GM18520 (cell line): ENCODE results near the gene ITGB7.

Experiments used
- ATAC-seq: cut with Tn5 transposase; IDR thresholded peaks from one replicate; pipeline ENCODE4 v1.9.1; 2021; ENCODE audit not compliant: unreplicated experiment

Gene ITGB7

DNA sequence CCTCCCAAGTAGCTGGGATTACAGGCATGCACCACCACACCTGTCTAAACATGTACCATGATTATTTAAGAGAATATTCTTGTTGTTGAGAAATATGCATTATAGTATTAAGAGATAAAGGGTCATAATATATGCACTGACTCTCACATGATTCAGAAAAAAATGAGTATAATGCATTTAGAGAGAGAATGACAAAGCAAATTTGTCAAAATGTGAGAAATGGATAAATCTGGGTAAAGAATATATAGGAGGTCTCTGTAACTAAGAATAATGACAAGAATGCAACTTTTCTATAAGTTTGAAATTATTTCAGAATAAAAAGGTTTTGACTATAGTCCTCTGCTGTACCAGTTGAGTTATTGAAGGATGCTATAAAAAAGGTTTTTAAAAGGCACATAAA lies 54.7 kb downstream of the ITGB7 start:
- ATAC-seq = no peak

DNA sequence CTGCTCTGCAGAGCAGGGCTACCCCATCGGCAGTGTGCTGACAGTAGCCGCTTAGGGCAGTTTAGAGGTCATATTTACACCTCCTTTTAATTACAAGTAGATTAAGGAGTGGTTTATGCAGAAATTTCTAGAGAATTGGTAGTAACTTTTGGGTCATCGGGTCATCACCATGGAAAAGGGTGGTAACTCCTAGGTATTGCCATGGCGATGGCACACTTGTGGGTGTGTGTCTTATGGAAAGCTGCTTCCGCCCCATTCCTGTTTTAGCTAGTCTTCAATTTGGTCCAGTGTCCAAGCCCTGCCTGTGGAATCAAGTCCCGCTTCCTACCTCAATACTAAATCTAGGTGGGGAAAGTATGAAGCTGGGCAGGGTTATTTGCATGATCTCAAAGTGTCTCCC lies 56.0 kb downstream of the ITGB7 start:
- ATAC-seq = no peak

DNA sequence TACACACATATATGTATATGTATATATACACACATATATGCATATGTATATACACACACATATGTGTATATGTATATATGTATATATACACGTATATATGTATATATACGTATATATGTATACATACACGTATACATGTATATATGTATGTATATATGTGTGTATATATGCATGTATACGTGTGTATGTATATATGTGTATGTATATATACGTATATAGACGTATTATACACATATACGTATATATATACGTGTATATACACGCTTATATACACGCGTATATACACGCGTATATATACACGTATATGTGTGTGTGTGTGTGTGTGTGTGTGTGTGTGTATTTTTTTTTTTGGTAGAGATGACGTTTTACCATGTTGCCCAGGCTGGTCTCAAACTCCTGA lies 59.4 kb downstream of the ITGB7 start:
- no peak for ATAC-seq

DNA sequence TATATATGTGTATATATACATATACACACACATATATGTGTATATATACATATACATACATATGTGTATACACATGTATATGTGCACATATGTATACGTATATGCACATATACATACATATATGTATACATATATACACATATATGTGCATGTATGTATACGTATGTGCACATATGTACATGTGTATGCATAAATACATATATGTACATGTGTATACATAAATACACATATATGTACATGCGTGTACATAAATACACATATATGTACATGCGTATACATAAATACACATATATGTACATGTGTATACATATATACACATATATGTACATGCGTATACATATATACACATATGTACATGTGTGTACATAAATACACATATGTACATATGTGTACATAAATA lies 59.9 kb downstream of the ITGB7 start:
- ATAC-seq = no peak

DNA sequence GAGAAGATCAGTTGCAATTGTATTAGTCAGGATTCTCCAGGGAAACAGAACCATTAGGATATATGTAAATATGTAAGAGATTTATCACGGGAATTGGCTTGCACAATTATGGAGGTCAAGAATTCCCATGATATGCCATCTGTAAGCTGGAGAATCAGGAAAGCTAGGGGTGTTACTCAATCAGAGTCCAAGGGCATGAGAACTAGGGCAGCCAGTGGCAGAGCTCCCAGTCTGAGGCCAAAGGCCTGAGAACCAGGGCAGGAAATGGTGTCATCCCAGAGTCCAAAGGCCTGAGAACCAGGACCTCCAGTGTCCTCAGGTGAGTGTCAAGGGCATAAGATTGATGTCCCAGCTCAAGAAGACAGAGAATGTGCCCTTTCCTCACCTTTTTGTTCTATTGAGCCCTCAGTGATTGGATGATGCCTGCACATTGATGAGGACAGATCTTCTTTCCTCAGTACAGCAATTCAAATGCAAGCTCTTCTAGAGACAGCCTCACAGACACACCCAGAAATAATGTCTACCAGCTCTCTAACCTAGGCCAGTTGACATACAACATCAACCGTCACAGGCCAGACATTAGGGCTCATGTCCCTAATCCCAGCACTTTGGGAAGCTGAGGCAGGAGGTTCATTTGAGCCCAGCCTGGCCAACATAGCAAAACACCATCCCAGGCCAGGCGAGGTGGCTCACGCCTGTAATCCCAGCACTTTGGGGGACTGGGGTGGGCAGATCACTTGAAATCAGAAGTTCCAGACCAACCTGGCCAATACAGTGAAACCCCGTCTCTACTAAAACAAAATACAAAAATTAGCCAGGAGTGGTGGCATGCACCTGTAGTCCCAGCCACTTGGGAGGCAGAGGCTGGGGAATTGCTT lies 61.4 kb downstream of the ITGB7 start:
- no peak for ATAC-seq

DNA sequence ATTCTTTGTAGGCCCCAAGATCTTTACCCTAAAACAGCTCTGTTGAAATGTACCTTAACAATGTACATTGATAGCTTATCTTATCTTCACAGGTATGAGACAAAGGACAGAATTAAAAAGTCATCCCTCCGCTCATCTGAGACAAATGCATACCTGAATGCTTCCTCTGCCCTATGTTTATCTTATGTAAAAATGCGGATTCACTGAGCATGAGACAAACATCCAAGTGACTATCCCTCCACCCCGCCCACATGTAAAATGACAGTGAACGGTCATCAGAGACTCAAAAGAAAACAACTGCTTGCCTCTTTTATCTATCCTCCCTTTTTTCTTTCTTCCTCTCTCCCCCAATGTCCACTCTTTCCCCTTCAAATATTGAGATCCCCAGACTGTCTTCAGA lies 63.7 kb downstream of the ITGB7 start:
- ATAC-seq = no peak
